Brain microvascular endothelial cell (primary cell): Measurements from ENCODE around the gene TAF5.
"Not testable (repeated sequence)": the region's sequence is repeated elsewhere in the genome, so short reads cannot be mapped to it uniquely, and the experiment has no call there.

Source experiments
- DNase-seq: peaks from one replicate; pipeline ENCODE4 v3.0.0-alpha.2; 2020
- H3K27ac ChIP-seq: fragments of 250-450 bp; sonication (Bioruptor Pico); 2 replicates; pipeline ENCODE4 v1.5.1; 2020; ENCODE audit warnings: mild to moderate bottlenecking, moderate library complexity
- H3K27me3 ChIP-seq: fragments of 250-450 bp; sonication (Bioruptor Pico); replicated peaks from 2 replicates; pipeline ENCODE4 v1.5.1; 2020; ENCODE audit warnings: mild to moderate bottlenecking
- H3K36me3 ChIP-seq: fragments of 250-450 bp; sonication (Bioruptor Pico); replicated peaks from 2 replicates; pipeline ENCODE4 v1.5.1; 2020; ENCODE audit warnings: mild to moderate bottlenecking
- H3K4me3 ChIP-seq: 2 replicates; pipeline ENCODE4 v1.5.1; 2011; ENCODE audit warnings: low read depth, mild to moderate bottlenecking, control low read depth, low read length, moderate library complexity
- in situ Hi-C: cut with HindIII; loops from 2 replicates; pipeline ENCODE4 v1.10.0; 2017; ENCODE audit warnings: low sequenced_read_pairs, low pct_ligation_motif_present
- TF ChIP-seq, protein P1 (sequence below): IDR thresholded peaks from 2 replicates; pipeline ENCODE4 v1.5.1; 2011; ENCODE audit warnings: low read depth, mild to moderate bottlenecking, moderate library complexity, low read length, control low read depth, inconsistent platforms; ENCODE audit errors: missing control alignments

The TAF5 gene

DNA sequence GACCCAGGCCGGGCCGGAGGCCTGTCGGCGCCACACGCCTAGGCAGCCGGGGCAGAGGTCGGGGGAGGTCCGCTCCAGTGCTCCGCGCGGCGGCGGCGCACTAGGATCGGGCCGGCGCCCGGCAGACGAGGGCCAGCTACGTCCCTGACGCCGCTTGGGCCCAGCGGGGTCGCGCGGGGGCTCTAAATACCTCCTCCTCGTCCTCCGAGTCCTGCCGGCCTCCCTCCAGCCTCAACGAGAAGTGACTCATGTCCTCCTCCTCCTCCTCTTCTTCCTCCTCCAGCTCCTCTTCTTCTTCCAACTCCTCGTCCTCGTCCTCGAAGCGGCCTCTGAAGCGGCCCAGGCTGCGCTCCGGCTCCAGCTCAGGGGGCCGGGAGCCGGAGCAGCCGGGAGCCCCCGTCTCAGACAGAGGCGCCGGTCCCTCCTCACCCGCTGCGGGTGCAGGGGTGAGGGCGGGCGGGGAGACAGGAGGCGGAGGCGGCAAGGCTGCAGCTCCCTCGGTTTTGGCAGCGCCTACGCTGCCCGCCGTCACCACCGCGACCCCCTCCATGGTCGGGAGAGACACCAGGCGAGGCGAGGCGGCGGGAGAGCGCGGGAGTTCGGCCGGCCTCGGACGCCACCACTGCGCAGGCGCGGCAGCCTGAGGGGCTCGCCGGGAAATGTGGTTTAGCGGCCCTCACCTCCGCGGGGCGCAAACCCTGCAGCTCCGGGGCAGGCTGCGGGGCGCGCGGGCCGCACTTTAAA is 17.1 kb upstream of the TAF5 start, which contains the start of gene PCGF6:
TSS of gene PCGF6 (minus strand) at position 624 of the 744 bp plus-strand sequence. CDS start at position 550, 74 bp downstream.
- TF ChIP-seq, protein P1, sequence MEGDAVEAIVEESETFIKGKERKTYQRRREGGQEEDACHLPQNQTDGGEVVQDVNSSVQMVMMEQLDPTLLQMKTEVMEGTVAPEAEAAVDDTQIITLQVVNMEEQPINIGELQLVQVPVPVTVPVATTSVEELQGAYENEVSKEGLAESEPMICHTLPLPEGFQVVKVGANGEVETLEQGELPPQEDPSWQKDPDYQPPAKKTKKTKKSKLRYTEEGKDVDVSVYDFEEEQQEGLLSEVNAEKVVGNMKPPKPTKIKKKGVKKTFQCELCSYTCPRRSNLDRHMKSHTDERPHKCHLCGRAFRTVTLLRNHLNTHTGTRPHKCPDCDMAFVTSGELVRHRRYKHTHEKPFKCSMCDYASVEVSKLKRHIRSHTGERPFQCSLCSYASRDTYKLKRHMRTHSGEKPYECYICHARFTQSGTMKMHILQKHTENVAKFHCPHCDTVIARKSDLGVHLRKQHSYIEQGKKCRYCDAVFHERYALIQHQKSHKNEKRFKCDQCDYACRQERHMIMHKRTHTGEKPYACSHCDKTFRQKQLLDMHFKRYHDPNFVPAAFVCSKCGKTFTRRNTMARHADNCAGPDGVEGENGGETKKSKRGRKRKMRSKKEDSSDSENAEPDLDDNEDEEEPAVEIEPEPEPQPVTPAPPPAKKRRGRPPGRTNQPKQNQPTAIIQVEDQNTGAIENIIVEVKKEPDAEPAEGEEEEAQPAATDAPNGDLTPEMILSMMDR: peak; percentile 3
- Histone ChIP-seq H3K36me3 (peaks cover 7% of the 10 kb centered on the region), H3K27ac (peak within 1 kb of the TSS; percentile 53), H3K4me3 (peak within 1 kb of the TSS; percentile 71), H3K27me3 (no peaks in the 10 kb centered on the region)
- in situ Hi-C loops: no loop called here
- peak; percentile 62 for DNase-seq

DNA sequence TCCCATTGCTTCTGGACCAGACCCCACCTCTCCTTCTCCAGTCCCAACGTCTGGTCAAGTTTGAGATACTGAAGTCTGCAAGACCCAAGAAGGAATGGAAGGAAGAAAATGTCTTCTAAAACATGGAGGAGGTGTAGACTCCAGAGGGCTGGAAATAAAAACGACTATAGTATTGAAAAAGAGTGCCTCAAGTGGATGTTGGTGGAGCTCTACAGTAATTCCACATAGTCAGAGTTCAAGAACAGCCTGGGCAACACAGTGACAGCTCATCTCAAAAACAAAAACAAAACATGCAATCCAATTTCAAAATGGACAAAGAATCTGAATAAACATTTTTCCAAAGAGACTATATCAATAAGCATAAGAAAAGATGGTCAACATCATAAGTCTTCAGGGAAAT is 14.5 kb upstream of the TAF5 start:
- TF ChIP-seq, protein P1: no peak
- in situ Hi-C loops: no loop called here

DNA sequence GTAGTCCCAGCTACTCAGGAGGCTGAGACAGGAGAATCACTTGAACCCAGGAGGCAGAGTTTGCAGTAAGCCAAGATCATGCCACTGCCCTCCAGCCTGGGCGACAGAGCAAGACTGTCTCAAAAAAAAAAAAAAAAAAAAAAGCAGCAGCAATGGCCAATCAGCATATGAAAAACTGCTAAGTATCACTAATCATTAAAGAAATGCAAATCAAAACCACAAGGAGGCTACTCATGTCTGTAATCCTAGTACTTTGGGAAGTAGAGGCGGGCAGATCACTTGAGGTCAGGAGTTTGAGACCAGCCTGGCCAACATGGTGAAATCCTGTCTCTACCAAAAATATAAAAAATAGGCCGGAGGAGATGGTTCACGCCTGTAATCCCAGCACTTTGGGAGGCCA is 13.2 kb upstream of the TAF5 start:
- DNase-seq, in situ Hi-C loops, H3K27ac ChIP-seq, H3K36me3 ChIP-seq, H3K4me3 ChIP-seq, H3K27me3 ChIP-seq: not testable (repeated sequence)

More for the DNA sequence above, 14.5 kb upstream of the TAF5 start:
- DNase-seq: no peak
- Histone ChIP-seq H3K4me3 (no peak overlapping the region), H3K27ac (no peak overlapping the region), H3K27me3 (no peaks in the 10 kb centered on the region), H3K36me3 (no peaks in the 10 kb centered on the region)

DNA sequence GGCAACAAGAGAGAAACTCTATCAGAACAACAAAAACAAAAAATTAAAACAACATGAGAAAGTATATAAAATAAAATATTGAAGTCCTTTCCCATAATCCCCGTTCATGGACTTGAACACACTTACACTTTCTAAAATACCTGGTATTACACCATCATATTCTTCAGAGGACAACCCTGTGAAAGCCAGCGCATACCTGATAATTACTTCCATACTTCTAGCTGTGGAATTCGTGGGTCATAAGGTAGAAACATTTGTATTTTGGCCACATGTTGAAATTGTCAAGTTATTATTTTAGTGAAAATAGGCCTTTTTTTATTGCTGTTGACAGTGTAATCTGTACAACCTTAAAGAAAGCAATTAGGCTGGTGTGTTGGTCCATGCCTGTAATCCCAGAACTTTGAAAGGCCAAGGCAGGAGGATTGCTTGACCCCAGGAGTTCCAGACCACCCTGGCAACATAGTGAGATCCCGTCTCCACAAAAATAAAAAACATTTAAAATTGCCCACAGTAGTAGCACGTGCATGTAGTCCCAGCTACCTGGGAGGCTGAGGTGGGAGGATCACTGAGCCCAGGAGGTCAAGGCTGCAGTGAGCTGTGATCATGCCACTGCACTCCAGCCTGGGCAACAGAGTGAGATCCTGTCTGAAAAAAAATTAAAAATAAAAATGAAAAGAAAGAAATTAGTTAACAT is 11.7 kb upstream of the TAF5 start:
- DNase-seq: no peak
- TF ChIP-seq, protein P1: no peak
- Histone ChIP-seq H3K36me3 (no peaks in the 10 kb centered on the region), H3K4me3 (no peak overlapping the region), H3K27ac (no peak overlapping the region), H3K27me3 (no peaks in the 10 kb centered on the region)
- in situ Hi-C loops: no loop called here

DNA sequence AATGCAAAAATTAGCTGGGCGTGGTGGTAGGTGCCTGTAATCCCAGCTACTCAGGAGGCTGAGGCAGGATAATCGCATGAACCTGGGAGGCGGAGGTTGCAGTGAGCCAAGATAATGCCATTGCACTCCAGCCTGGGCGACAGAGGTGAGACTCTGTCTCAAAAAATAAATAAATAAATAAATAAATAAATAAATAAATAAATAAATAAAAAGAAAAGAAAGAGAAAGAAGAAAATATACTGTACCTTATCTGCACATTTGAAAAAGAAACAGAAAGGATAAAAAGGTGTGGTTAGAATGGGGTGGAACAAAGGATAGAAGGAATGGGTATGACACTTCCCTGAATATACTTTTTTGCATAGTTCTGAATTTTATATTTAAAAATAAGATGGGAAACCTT is 8.3 kb upstream of the TAF5 start:
- H3K27me3 ChIP-seq, in situ Hi-C loops: not testable (repeated sequence)

DNA sequence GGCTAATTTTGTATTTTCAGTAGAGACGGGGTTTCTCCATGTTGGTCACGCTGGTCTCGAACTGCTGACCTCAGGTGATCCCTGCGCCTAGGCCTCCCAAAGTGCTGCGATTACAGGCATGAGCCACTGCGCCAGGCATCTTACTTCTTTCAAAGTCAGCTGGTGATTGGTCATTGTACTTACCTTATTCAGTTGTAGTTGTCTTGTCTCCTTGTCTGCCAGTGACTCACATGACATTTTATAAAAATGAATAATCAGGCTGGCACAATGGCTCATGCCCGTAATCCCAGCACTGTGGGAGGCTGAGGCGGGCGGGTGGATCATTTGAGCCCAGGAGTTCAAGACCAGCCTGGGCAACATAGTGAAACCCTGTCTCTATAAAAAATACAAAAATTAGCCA is 7.0 kb upstream of the TAF5 start:
- H3K27ac ChIP-seq, DNase-seq, in situ Hi-C loops, H3K27me3 ChIP-seq, H3K36me3 ChIP-seq, H3K4me3 ChIP-seq: not testable (repeated sequence)

More for the DNA sequence above, 8.3 kb upstream of the TAF5 start:
- H3K36me3 ChIP-seq, DNase-seq, H3K27ac ChIP-seq, H3K4me3 ChIP-seq: not testable (repeated sequence)

DNA sequence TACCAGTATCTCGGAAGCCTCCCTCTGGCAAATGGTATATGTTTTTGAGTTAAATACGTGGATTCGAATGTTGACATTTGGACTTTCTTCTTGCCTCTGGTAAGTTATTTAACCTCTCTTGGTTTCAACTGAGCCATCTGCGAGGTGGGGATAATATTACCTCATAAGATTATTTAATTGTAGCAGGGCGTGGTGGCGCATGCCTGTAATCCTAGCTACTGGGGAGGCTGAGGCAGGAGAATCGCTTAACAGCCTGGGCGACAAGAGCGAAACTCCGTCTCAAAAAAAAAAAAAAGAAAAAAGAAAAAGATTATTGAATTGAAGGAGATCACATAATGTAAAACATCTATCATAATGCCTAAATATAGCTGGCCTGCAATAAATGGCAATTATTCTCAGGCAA is 396 bp upstream of the TAF5 start:
- H3K4me3 ChIP-seq: peak overlapping the region; percentile 81
- TF ChIP-seq, protein P1: no peak
- in situ Hi-C loops: no loop called here
- peak overlapping the region; percentile 28 for H3K27ac ChIP-seq
- H3K27me3 ChIP-seq: no peaks in the 10 kb centered on the region
- H3K36me3 ChIP-seq: no peaks in the 10 kb centered on the region
- no peak for DNase-seq
